ENCODE results near the gene FRS2.

FRS2 gene

DNA sequence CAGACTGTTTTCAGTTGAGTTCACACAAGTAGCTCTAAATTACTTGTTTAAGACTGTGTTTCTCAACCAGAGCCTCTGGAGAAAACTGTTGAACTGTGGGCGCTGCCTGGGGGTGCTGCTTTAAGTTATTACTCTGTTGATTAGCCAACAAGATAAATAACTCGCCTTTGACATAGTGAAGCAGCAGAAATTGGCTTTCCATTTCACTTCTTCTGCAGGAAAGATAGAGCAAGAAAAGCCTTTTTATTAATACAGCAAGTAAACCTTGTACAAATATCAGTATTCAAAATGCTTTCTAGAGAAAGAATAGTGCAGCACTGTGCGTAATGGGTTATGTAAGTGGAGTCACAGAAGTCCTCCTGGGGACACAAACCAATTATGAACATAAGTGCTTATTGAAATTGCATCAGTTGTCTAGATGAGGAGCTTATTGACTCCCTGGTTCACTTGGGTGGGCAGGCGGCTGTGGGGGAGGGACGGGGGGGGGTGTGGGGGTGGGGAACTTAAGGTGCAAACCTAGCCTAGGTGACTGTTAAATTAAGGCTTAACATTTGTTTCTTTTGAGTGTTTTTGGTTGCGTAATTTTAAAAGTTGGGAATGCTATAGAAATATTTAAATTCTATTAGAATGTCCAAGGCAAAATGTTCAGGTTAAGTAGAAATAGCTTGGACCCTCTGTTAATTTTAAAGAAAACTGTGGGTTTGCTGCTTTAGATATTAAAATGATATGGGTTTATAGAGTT is 6.3 kb downstream of the FRS2 start:
- TF ChIP-seq, protein P1, sequence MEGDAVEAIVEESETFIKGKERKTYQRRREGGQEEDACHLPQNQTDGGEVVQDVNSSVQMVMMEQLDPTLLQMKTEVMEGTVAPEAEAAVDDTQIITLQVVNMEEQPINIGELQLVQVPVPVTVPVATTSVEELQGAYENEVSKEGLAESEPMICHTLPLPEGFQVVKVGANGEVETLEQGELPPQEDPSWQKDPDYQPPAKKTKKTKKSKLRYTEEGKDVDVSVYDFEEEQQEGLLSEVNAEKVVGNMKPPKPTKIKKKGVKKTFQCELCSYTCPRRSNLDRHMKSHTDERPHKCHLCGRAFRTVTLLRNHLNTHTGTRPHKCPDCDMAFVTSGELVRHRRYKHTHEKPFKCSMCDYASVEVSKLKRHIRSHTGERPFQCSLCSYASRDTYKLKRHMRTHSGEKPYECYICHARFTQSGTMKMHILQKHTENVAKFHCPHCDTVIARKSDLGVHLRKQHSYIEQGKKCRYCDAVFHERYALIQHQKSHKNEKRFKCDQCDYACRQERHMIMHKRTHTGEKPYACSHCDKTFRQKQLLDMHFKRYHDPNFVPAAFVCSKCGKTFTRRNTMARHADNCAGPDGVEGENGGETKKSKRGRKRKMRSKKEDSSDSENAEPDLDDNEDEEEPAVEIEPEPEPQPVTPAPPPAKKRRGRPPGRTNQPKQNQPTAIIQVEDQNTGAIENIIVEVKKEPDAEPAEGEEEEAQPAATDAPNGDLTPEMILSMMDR (IDR thresholded peaks at IDR 0.05; ENCODE audit: extremely low read depth, insufficient read depth, missing control alignments): no peak
- DNase-seq (ENCODE audit: low spot score): no peak
- in situ Hi-C loops (cut with MboI; ENCODE audit: low pct_unique_long_range_greater_than_20kb, low sequenced_read_pairs, unreplicated experiment): no loop called here

DNA sequence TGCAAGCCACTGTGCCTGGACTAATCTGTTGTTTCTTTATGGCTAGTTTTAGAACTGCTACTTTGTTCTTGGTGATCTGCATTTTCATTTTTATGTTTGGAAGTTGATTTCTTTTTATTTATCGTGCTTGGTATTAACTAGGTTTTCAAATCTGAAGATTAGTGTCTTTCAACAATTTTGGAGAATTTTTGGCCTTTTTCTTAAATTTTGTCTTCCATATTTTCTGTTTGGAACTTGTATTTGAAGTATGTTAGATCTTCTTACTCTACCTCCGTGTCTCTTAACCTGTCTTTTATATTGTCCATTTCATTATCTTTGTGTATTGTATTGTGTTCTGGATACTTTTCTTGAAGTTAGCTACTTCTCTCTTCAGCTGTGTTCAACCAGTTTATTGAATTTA is 9.5 kb downstream of the FRS2 start:
- TF ChIP-seq, protein P1 (IDR thresholded peaks at IDR 0.05; ENCODE audit: extremely low read depth, insufficient read depth, missing control alignments): no peak
- in situ Hi-C loops (cut with MboI; ENCODE audit: low pct_unique_long_range_greater_than_20kb, low sequenced_read_pairs, unreplicated experiment): no loop called here
- DNase-seq (ENCODE audit: low spot score): no peak

DNA sequence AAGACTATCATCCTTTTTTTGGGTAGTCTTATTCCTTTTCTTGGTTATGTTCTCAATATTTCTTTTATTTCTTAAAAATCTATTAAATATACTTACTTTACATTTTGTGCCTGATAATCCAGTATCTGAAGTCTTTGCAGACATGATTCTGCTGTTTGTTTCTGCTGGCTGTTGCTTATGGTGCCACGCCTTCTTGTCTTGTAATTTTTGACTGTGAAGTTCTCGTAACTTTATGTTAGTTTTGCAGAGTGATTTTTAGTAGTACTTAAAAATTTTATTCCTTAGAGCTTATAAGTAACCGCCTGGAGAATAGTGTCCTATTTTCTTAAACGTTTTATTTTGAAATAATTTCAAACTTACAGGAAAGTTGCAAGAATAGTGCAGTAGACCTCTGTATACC is 10.5 kb downstream of the FRS2 start:
- no peak for DNase-seq (ENCODE audit: low spot score)
- in situ Hi-C loops (cut with MboI; ENCODE audit: low pct_unique_long_range_greater_than_20kb, low sequenced_read_pairs, unreplicated experiment): no loop called here
- TF ChIP-seq, protein P1 (IDR thresholded peaks at IDR 0.05; ENCODE audit: extremely low read depth, insufficient read depth, missing control alignments): no peak

DNA sequence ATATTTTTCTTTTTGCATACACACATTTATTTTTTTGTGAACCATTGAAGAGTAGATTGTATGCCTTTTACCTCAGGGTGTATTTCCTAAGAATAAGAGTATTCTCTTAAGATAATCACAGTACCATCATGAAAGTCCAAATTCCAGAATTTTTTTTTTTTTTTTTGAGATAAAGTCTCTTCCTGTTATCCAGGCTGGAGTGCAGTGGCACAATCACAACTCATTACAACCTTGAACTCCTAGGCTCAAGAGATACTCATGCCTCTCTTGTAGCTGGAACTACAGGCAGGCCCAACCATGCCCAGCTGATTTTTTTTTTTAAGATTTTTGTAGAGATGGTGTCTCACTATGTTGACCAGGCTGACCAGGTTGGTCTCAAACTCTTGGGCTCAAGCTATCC is 10.9 kb downstream of the FRS2 start:
- TF ChIP-seq, protein P1 (IDR thresholded peaks at IDR 0.05; ENCODE audit: extremely low read depth, insufficient read depth, missing control alignments): no peak
- no peak for DNase-seq (ENCODE audit: low spot score)
- in situ Hi-C loops (cut with MboI; ENCODE audit: low pct_unique_long_range_greater_than_20kb, low sequenced_read_pairs, unreplicated experiment): no loop called here

DNA sequence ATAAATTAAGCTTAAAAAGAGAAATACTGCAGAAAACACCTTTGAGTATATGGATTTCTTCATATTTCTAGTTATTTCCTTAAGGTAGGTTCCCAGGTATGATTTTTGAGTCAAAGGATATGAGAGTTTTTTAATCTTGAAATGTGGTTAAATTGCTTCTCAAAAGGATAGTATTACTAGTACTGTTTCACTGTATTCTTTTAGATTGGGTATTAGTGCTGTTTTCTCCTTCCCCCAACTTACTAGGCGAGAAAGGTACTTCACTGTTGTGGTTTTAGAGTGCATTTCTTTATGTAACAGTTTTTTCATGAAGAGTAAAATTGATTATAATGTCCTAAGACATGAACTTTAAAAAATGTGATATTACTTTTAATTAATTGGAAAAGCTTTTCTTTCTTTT is 13.5 kb downstream of the FRS2 start:
- TF ChIP-seq, protein P1 (IDR thresholded peaks at IDR 0.05; ENCODE audit: extremely low read depth, insufficient read depth, missing control alignments): no peak
- no peak for DNase-seq (ENCODE audit: low spot score)
- in situ Hi-C loops (cut with MboI; ENCODE audit: low pct_unique_long_range_greater_than_20kb, low sequenced_read_pairs, unreplicated experiment): no loop called here

DNA sequence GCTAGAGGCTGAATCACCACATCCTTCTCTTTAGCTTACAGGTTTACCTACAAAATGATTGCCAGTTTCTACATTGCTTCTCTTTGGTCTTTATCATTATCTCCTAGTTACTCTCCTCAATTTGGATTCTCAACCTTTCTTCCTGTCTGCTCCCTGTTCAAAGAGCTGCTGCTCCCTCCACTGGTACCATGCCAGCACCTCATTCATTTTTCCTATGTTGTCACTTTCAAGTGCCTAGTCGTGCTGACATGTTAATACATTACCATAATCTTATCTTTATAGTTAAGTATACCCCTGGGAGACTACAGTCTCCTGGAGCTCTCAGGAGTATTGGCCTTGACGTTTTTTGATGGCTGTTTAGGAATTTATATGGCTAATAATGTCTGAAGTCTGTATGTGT is 14.2 kb downstream of the FRS2 start:
- in situ Hi-C loops (cut with MboI; ENCODE audit: low pct_unique_long_range_greater_than_20kb, low sequenced_read_pairs, unreplicated experiment): no loop called here
- TF ChIP-seq, protein P1 (IDR thresholded peaks at IDR 0.05; ENCODE audit: extremely low read depth, insufficient read depth, missing control alignments): no peak
- DNase-seq (ENCODE audit: low spot score): no peak

All from GM13977 (cell line).